BLaER1 (cell line): ENCODE data around the gene CYTH1.

Source experiments
- H3K27ac ChIP-seq: shearing (Covaris generic); formaldehyde crosslinking; 2 replicates; pipeline ENCODE4 v1.8.1; 2022
- H3K27me3 ChIP-seq: shearing (Covaris generic); formaldehyde crosslinking; 2 replicates; pipeline ENCODE4 v1.8.1; 2022
- H3K36me3 ChIP-seq: shearing (Covaris generic); formaldehyde crosslinking; 2 replicates; pipeline ENCODE4 v1.8.1; 2022
- H3K4me1 ChIP-seq: shearing (Covaris generic); formaldehyde crosslinking; 2 replicates; pipeline ENCODE4 v1.8.1; 2022
- H3K4me2 ChIP-seq: shearing (Covaris generic); formaldehyde crosslinking; 2 replicates; pipeline ENCODE4 v1.8.1; 2022
- H3K4me3 ChIP-seq: shearing (Covaris generic); formaldehyde crosslinking; 2 replicates; pipeline ENCODE4 v1.8.1; 2022
- H3K9ac ChIP-seq: shearing (Covaris generic); formaldehyde crosslinking; 2 replicates; pipeline ENCODE4 v1.8.1; 2022
- H3K9me3 ChIP-seq: shearing (Covaris generic); formaldehyde crosslinking; 2 replicates; pipeline ENCODE4 v1.8.1; 2022
- H4K20me1 ChIP-seq: shearing (Covaris generic); formaldehyde crosslinking; 2 replicates; pipeline ENCODE4 v1.8.1; 2022
- Cebpa-rat ChIP-seq: shearing (Covaris generic); IDR thresholded peaks from 2 replicates; pipeline ENCODE4 v1.8.1; 2022

The CYTH1 gene

DNA sequence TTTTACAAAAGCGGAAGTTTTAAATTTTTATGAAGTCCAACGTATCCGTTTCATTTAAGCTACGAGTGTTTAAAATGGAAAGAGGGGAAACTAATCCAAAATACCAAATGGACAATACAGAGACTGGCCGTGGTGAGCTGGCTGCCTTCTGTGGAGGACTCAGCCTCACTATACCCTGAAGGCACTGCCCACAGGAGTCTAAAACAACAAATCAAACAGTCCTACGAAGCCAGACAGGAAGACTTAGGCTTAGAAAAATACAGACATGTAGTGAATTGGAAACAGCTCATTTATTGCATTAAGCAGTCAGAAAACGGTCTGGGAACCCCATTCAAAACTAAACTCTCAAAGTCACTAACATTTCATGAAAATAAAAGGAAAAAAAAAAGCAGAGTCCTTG lies 75.1 kb downstream of the CYTH1 start:
- peaks cover 39% of the 10 kb centered on the region for H3K4me1 ChIP-seq
- no peak overlapping the region for H3K4me2 ChIP-seq
- H3K9me3 ChIP-seq, result no peaks in the 10 kb centered on the region
- no peaks in the 10 kb centered on the region for H4K20me1 ChIP-seq
- 0 out of 2 replicates have a peak overlapping the region, but pooled peaks have one; percentile 24 for H3K9ac ChIP-seq
- no peak for TF ChIP-seq Cebpa-rat
- H3K27ac ChIP-seq, result no peak overlapping the region
- H3K4me3 ChIP-seq, result no peak overlapping the region
- H3K27me3 ChIP-seq, result no peaks in the 10 kb centered on the region
- H3K36me3 ChIP-seq, result peaks cover 53% of the 10 kb centered on the region

DNA sequence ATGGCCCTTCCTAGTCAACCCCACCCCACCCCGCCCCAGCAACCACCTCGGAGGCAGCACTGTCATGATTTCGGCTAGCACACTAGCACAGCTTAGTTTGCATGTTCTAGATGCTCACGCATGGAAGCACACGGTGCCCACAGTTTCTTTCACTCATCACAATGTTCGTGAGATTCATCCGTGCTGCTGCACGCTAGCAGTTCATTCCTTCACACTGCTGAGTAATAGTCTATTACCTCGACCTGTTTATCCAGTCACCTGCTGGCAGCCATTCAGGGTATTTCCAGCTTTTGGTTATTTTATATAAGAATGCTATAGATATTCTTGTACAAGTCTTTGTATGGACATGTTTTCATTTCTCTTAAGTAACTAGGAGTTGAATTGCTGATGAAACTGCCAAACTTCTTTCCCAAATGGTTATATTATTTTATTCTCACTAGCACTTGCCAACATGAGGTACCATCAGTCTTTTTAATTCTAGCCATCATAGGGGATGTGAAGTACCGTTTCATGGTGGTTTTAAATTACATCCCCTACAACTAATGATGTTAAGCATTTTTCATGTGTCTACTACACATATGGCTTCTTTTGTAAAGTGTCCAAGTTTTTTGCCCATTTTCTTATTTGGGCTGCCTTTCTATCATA lies 75.7 kb downstream of the CYTH1 start:
- Histone ChIP-seq H3K36me3 (peaks cover 59% of the 10 kb centered on the region), H3K27me3 (no peaks in the 10 kb centered on the region), H3K27ac (no peak overlapping the region), H4K20me1 (no peaks in the 10 kb centered on the region), H3K4me3 (no peak overlapping the region), H3K9ac (no peak overlapping the region), H3K4me1 (peaks cover 34% of the 10 kb centered on the region), H3K9me3 (no peaks in the 10 kb centered on the region), H3K4me2 (no peak overlapping the region)
- TF ChIP-seq Cebpa-rat, result no peak

DNA sequence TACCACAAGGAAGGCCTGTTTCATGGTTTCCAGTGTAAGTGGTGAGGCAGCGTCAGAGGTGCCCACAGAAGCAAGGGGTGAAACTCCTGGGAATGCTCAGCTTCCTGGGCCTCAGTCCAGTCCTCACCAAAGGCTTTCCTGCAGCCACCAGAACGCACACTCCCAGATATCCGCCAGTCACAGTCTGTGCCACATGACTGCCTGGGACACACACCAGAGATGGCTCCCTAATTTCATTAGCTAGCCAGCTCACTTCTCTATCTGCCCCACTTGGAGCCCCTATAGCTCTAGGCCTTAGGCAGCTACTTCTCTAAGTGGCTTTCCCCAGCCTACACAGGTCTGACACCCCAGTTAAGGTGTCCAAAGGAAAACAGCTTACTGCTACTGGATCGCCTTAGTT lies 77.0 kb downstream of the CYTH1 start:
- no peak overlapping the region for H3K9ac ChIP-seq
- H3K27me3 ChIP-seq, result no peaks in the 10 kb centered on the region
- H3K4me1 ChIP-seq, result peaks cover 23% of the 10 kb centered on the region
- no peaks in the 10 kb centered on the region for H4K20me1 ChIP-seq
- H3K4me2 ChIP-seq, result no peak overlapping the region
- no peak overlapping the region for H3K27ac ChIP-seq
- H3K9me3 ChIP-seq, result no peaks in the 10 kb centered on the region
- TF ChIP-seq Cebpa-rat, result no peak
- no peak overlapping the region for H3K4me3 ChIP-seq
- peaks cover 72% of the 10 kb centered on the region for H3K36me3 ChIP-seq

DNA sequence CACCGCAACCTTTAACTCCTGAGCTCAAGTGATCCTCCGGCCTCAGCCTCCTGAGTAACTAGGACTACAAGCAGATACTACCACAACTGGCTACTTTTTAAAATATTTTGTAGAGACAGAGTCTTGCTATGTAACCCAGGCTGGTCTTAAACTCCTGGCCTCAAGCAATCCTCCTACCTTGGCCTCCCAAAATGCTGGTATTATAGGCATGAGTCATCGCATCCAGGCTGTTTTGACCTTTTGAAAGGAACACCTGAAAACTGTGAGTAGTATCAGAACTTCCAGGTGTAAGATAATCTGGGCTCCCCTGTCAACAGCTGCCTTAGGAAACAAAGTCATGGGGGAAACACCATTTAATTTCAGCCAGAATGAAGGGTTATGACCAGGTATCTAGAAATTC lies 77.5 kb downstream of the CYTH1 start:
- H3K4me3 ChIP-seq, result no peak overlapping the region
- peaks cover 18% of the 10 kb centered on the region for H3K4me1 ChIP-seq
- no peak overlapping the region for H3K27ac ChIP-seq
- H4K20me1 ChIP-seq, result no peaks in the 10 kb centered on the region
- H3K36me3 ChIP-seq, result peaks cover 76% of the 10 kb centered on the region
- H3K9ac ChIP-seq, result no peak overlapping the region
- H3K27me3 ChIP-seq, result no peaks in the 10 kb centered on the region
- H3K4me2 ChIP-seq, result no peak overlapping the region
- no peaks in the 10 kb centered on the region for H3K9me3 ChIP-seq
- no peak for TF ChIP-seq Cebpa-rat

DNA sequence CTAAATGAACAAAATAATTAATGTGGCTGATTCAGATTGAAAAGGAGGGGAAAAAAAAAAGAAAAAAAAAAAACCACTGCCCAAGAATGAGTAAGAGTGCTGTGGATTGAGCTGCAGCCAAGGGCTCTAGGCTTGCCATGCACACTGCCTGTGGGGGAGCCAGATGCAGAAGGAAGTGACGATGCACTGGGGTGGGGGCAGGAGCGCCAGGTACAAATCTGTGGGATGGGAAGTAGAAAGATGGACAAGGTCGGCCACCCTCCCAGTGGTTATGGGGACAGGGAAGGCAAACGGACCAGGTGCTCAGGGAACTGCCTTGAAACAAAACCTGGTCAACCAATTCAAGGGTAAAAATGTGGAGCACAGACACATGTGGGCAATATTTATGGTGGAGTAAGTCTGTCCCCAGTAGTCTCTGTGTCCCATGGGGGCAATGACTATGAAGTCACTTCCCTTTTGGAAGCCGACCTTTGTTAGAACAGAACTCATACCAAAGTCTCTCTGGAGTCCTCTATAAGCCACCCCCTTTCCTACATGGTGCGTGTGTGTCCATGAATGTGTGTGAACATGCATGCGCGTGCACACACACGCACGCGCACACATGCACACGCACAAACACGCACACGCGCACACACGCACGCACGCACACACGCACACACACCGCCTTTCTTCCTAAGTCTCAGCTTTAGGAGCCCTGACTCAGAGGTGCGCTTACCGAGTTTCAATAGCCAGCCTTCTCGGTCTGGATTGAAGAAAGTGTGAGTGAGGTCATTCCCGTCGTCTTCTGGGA lies 84.3 kb downstream of the CYTH1 start:
- no peaks in the 10 kb centered on the region for H3K9me3 ChIP-seq
- H3K36me3 ChIP-seq, result peaks cover 99% of the 10 kb centered on the region
- H4K20me1 ChIP-seq, result no peaks in the 10 kb centered on the region
- TF ChIP-seq Cebpa-rat, result no peak
- peak overlapping the region; percentile 55 for H3K4me2 ChIP-seq
- no peak overlapping the region for H3K4me3 ChIP-seq
- no peak overlapping the region; the same call in 1 of the 2 replicates for H3K27ac ChIP-seq
- peaks cover 21% of the 10 kb centered on the region for H3K4me1 ChIP-seq
- no peak overlapping the region for H3K9ac ChIP-seq
- H3K27me3 ChIP-seq, result no peaks in the 10 kb centered on the region

DNA sequence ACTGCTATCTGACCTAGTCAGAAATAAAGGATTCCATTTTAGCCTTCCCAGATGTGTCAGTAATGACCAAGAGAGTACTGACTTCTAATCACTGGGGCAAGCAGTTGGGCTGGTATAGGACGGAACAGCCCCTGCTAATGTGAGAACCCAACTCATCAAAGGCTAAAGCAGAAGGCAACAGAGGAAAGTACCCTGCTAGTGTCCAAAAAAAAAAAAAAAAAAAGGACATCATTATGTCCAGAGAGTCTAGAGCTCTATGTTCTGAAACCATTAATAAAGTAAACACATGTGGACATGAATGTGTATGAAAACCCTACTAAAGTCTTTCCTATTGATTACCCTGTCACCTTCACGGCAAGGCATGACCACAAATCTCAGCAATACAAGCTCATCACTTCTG lies 85.0 kb downstream of the CYTH1 start:
- Histone ChIP-seq H4K20me1 (no peaks in the 10 kb centered on the region), H3K27me3 (no peaks in the 10 kb centered on the region), H3K9ac (no peak overlapping the region), H3K4me1 (peaks cover 21% of the 10 kb centered on the region), H3K4me3 (no peak overlapping the region), H3K36me3 (peaks cover 99% of the 10 kb centered on the region), H3K4me2 (peak overlapping the region; percentile 55), H3K9me3 (no peaks in the 10 kb centered on the region), H3K27ac (no peak overlapping the region)
- TF ChIP-seq Cebpa-rat, result no peak

DNA sequence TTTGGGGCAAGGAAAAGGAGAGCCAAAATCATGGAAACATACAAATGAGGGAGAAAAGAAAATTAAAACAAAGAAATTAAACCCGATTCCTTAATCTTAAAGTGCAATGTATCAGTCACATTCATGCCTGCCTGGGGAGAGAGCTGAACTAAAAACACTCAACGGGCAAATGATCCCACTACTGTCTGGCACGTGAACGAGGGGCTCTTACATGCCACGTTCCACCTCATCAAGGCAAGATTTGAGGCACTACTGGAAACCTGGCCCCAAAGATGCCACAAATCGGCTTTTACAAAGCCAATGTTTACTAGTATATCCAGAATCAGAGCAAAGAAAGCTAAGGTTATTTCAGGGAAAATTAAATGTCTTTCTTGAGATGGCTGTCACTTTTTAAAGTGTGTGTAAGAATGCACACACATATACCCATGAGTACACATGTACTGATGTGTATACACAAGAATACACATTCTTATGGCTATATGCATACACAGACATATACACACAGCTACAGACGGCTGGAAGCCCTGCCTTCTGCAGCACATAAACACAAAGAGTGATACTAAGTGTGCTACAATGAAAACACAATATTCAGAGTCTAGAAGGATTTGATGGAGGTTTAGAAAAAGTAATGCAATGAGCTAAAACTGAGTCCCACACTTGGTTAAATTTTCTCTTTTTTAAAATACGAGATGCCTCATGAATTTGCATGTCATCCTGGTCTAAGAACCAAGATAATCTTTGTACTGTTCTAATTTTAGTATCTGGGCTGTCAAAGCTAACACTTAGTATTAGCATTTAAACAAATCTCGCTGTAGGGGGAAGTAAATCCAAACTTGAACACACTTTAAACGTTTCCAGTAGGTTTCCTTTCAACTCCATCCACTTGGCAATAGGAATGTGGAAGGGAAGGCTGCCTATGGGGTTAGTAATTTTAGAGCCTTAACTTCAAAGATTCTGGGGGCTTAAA lies 85.8 kb downstream of the CYTH1 start:
- Histone ChIP-seq H3K4me3 (no peak overlapping the region), H3K9ac (no peak overlapping the region), H3K4me1 (peaks cover 21% of the 10 kb centered on the region), H3K27me3 (no peaks in the 10 kb centered on the region), H3K27ac (no peak overlapping the region), H4K20me1 (no peaks in the 10 kb centered on the region), H3K36me3 (peaks cover 99% of the 10 kb centered on the region), H3K9me3 (no peaks in the 10 kb centered on the region), H3K4me2 (no peak overlapping the region)
- no peak for TF ChIP-seq Cebpa-rat

DNA sequence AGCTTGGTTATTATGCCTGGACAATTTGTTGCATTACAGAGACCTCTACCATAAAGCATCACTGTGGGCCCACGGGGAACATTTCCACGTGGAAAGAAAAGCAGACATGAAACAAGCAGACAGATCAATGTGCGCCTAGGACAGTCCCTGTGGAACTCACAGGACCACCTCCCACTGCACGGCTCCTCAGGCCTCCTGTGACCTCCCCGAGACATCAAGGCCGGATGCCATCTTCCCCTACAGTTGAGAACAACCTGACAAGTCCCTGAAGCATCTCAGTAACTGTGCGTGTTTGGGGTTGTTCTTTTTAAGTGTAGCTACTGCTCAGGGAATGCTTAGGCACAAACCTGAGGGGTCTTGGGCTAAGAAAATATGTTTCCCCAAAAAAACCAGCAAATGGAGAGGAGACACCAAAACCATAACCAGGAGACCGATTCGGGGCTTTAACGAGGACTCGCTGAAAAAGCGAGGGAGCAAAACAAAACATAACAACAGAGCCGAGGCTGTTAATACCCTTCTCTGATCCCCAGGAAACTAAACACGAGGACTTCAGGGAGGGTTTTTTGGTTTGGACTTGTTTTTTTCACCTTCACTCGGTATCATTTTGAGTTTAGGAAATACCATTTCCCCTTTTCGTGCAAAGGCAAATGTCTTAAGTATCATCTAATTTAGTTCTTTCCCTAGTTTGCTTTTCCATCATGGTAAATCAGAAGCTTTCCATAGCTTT lies 87.1 kb downstream of the CYTH1 start:
- H3K4me3 ChIP-seq, result no peak overlapping the region
- no peaks in the 10 kb centered on the region for H3K9me3 ChIP-seq
- no peak for TF ChIP-seq Cebpa-rat
- H3K36me3 ChIP-seq, result peaks cover 98% of the 10 kb centered on the region
- H3K27ac ChIP-seq, result no peak overlapping the region
- H3K4me1 ChIP-seq, result peaks cover 21% of the 10 kb centered on the region
- H3K27me3 ChIP-seq, result no peaks in the 10 kb centered on the region
- no peak overlapping the region for H3K9ac ChIP-seq
- no peak overlapping the region for H3K4me2 ChIP-seq
- no peaks in the 10 kb centered on the region for H4K20me1 ChIP-seq
